SK-N-SH treated with all-trans-retinoic acid at 6 μM for 48 hours (cell line): Measurements from ENCODE around the gene GPRIN3.
"Not testable (repeated sequence)": the region's sequence is repeated elsewhere in the genome, so short reads cannot be mapped to it uniquely, and the experiment has no call there.

Source experiments
- ATAC-seq: fragments of 200-7000 bp; cut with Tn5 transposase; 3 replicates; pipeline ENCODE4 v1.9.1; 2020; ENCODE audit warnings: mild to moderate bottlenecking, moderate library complexity
- ARNTL ChIP-seq: fragments of 450-650 bp; formaldehyde crosslinking; IDR thresholded peaks from 2 replicates; pipeline ENCODE4 v1.5.0; 2020; ENCODE audit warnings: low read depth, mild to moderate bottlenecking, moderate library complexity, borderline replicate concordance
- BACH2 ChIP-seq: fragments of 250-450 bp; sonication (Bioruptor Pico); IDR thresholded peaks from 2 replicates; pipeline ENCODE4 v1.9.0; 2021; ENCODE audit warnings: mild to moderate bottlenecking, borderline replicate concordance
- CSDC2 ChIP-seq: fragments of 250-450 bp; sonication (Bioruptor Pico); IDR thresholded peaks from 2 replicates; pipeline ENCODE4 v1.5.0; 2020; ENCODE audit warnings: mild to moderate bottlenecking, moderate library complexity
- ESRRG ChIP-seq: fragments of 250-450 bp; sonication (Bioruptor Pico); IDR thresholded peaks from 2 replicates; pipeline ENCODE4 v1.6.1; 2021; ENCODE audit warnings: mild to moderate bottlenecking
- GLIS3 ChIP-seq: fragments of 250-450 bp; sonication (Bioruptor Pico); IDR thresholded peaks from 2 replicates; pipeline ENCODE4 v1.5.0; 2020; ENCODE audit warnings: mild to moderate bottlenecking, moderate library complexity
- ISL1 ChIP-seq: fragments of 250-450 bp; sonication (Bioruptor Pico); IDR thresholded peaks from 2 replicates; pipeline ENCODE4 v2.1.2; 2022; ENCODE audit warnings: mild to moderate bottlenecking, moderate library complexity
- OSR1 ChIP-seq: fragments of 250-450 bp; sonication (Bioruptor Pico); IDR thresholded peaks from 2 replicates; pipeline ENCODE4 v1.8.0; 2022; ENCODE audit warnings: moderate library complexity, mild to moderate bottlenecking, inconsistent platforms
- PATZ1 ChIP-seq: fragments of 250-450 bp; sonication (Bioruptor Pico); IDR thresholded peaks from 2 replicates; pipeline ENCODE4 v1.8.0; 2020; ENCODE audit warnings: mild to moderate bottlenecking, moderate library complexity, borderline replicate concordance
- PPARA ChIP-seq: fragments of 250-450 bp; sonication (Bioruptor Pico); IDR thresholded peaks from 2 replicates; pipeline ENCODE4 v1.5.0; 2020; ENCODE audit warnings: mild to moderate bottlenecking, borderline replicate concordance
- RARB ChIP-seq: fragments of 250-450 bp; sonication (Bioruptor Pico); IDR thresholded peaks from 2 replicates; pipeline ENCODE4 v1.8.0; 2021; ENCODE audit warnings: mild to moderate bottlenecking, moderate library complexity
- SNAI2 ChIP-seq: fragments of 250-450 bp; sonication (Bioruptor Pico); IDR thresholded peaks from 2 replicates; pipeline ENCODE4 v1.5.0; 2020; ENCODE audit warnings: mild to moderate bottlenecking, moderate library complexity
- TOX ChIP-seq: fragments of 250-450 bp; sonication (Bioruptor Pico); IDR thresholded peaks from 2 replicates; pipeline ENCODE4 v1.8.0; 2021; ENCODE audit warnings: mild to moderate bottlenecking, moderate library complexity, borderline replicate concordance
- ZC3H10 ChIP-seq: fragments of 250-450 bp; sonication (Bioruptor Pico); IDR thresholded peaks from 2 replicates; pipeline ENCODE4 v1.5.1; 2021; ENCODE audit warnings: mild to moderate bottlenecking, moderate library complexity
- ZFP3 ChIP-seq: fragments of 250-450 bp; sonication (Bioruptor Pico); IDR thresholded peaks from 2 replicates; pipeline ENCODE4 v1.5.0; 2020; ENCODE audit warnings: mild to moderate bottlenecking, moderate library complexity
- ZFP30 ChIP-seq: fragments of 450-650 bp; formaldehyde crosslinking; IDR thresholded peaks from 2 replicates; pipeline ENCODE4 v1.5.0; 2022; ENCODE audit warnings: mild to moderate bottlenecking, moderate library complexity
- ZNF565 ChIP-seq: fragments of 450-650 bp; formaldehyde crosslinking; conservative IDR thresholded peaks from 2 replicates; pipeline ENCODE4 v1.5.0; 2020; ENCODE audit warnings: low read depth, mild to moderate bottlenecking, moderate library complexity
- ZNF8 ChIP-seq: fragments of 450-650 bp; formaldehyde crosslinking; IDR thresholded peaks from 2 replicates; pipeline ENCODE4 v1.5.0; 2020; ENCODE audit warnings: mild to moderate bottlenecking, moderate library complexity
- TF ChIP-seq, protein P1 (sequence below): fragments of 250-450 bp; sonication (Bioruptor Pico); IDR thresholded peaks from 2 replicates; pipeline ENCODE4 v1.5.1; 2020; ENCODE audit warnings: low read depth, mild to moderate bottlenecking, moderate library complexity
- TF ChIP-seq, protein P2 (sequence below): fragments of 250-450 bp; sonication (Bioruptor Pico); IDR thresholded peaks from 2 replicates; pipeline ENCODE4 v1.8.0; 2021; ENCODE audit warnings: low read depth, mild to moderate bottlenecking, moderate library complexity, borderline replicate concordance
- TF ChIP-seq, protein P3 (sequence below): fragments of 250-450 bp; sonication (Bioruptor Pico); IDR thresholded peaks from 2 replicates; pipeline ENCODE4 v1.5.0; 2020; ENCODE audit warnings: mild to moderate bottlenecking, moderate library complexity
- TF ChIP-seq, protein P4 (sequence below): fragments of 250-450 bp; sonication (Bioruptor Pico); IDR thresholded peaks from 2 replicates; pipeline ENCODE4 v1.5.1; 2021; ENCODE audit warnings: mild to moderate bottlenecking, moderate library complexity

The GPRIN3 gene

DNA sequence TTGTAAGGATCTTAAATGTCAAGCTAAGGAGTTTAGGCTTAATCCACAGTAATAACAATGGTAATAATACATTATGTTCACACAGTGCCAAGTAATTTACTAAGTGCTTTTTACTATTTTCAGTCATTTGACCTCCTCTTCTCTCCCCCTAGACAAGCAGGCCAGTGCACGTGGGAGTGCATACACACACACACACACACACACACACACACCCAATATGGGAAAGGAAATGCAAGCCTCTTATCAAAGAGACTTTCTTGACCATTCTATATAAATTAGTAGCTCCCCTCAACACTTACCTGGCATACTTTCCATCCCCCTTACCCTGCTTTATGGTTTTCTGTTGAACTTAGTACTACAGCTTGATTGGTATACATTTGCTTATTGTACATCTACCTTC, 3.8 kb upstream of the GPRIN3 start:
- no peak for ATAC-seq
- no peak for TF ChIP-seq ZFP3
- TF ChIP-seq PPARA (CRISPR knock-in tag) = no peak
- no peak for TF ChIP-seq OSR1 (CRISPR knock-in tag)
- TF ChIP-seq SNAI2 (CRISPR knock-in tag) = no peak
- TF ChIP-seq PATZ1 (CRISPR knock-in tag) = no peak
- no peak for TF ChIP-seq ZNF8 (CRISPR knock-in tag)
- TF ChIP-seq TOX (CRISPR knock-in tag) = no peak
- no peak for TF ChIP-seq GLIS3 (CRISPR knock-in tag)

GRCh38 chr4:89309154-89309553, 1.6 kb upstream of the GPRIN3 start:
- ATAC-seq = not testable (repeated sequence)

DNA sequence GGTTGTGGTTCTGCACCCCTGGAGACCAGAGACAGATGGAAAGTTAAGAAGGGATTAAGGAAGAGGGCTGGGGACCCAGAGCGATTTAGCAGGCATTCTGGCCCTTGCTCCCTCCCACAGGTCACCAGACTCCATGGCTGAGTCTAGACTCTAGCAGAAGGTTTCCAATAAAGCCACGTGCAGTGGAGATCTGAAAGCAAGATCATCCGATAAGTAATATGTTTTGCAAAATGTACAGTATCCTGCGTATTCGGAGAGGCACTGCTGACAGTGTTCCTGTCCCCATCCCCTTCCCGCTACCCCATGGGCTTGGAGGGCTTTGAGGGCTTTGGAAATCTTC, 531 bp upstream of the GPRIN3 start:
- peak; percentile 64 for ATAC-seq

DNA sequence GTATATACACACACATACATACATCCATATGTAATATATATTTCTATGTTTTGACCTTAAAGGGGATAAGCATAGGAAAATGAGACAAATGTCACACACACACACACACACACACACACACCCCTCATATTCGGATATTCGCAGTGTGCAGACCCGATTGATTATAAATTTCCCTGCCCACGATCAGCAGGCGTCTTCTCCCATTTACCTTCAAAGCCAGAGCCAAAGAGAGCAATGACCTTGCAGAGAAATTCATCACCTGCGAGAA, 488 bp downstream of the GPRIN3 start:
- no peak for ATAC-seq
- TF ChIP-seq, protein P1, sequence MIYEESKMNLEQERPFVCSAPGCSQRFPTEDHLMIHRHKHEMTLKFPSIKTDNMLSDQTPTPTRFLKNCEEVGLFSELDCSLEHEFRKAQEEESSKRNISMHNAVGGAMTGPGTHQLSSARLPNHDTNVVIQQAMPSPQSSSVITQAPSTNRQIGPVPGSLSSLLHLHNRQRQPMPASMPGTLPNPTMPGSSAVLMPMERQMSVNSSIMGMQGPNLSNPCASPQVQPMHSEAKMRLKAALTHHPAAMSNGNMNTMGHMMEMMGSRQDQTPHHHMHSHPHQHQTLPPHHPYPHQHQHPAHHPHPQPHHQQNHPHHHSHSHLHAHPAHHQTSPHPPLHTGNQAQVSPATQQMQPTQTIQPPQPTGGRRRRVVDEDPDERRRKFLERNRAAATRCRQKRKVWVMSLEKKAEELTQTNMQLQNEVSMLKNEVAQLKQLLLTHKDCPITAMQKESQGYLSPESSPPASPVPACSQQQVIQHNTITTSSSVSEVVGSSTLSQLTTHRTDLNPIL (CRISPR knock-in tag) = no peak
- no peak for TF ChIP-seq ESRRG (CRISPR knock-in tag)
- TF ChIP-seq ZNF565 (CRISPR knock-in tag) = no peak
- TF ChIP-seq ARNTL (CRISPR knock-in tag) = no peak
- TF ChIP-seq GLIS3 (CRISPR knock-in tag) = no peak
- no peak for TF ChIP-seq BACH2
- no peak for TF ChIP-seq OSR1 (CRISPR knock-in tag)
- no peak for TF ChIP-seq SNAI2 (CRISPR knock-in tag)
- TF ChIP-seq, protein P2, sequence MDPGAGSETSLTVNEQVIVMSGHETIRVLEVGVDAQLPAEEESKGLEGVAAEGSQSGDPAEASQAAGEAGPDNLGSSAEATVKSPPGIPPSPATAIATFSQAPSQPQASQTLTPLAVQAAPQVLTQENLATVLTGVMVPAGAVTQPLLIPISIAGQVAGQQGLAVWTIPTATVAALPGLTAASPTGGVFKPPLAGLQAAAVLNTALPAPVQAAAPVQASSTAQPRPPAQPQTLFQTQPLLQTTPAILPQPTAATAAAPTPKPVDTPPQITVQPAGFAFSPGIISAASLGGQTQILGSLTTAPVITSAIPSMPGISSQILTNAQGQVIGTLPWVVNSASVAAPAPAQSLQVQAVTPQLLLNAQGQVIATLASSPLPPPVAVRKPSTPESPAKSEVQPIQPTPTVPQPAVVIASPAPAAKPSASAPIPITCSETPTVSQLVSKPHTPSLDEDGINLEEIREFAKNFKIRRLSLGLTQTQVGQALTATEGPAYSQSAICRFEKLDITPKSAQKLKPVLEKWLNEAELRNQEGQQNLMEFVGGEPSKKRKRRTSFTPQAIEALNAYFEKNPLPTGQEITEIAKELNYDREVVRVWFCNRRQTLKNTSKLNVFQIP (CRISPR knock-in tag) = no peak
- TF ChIP-seq, protein P3, sequence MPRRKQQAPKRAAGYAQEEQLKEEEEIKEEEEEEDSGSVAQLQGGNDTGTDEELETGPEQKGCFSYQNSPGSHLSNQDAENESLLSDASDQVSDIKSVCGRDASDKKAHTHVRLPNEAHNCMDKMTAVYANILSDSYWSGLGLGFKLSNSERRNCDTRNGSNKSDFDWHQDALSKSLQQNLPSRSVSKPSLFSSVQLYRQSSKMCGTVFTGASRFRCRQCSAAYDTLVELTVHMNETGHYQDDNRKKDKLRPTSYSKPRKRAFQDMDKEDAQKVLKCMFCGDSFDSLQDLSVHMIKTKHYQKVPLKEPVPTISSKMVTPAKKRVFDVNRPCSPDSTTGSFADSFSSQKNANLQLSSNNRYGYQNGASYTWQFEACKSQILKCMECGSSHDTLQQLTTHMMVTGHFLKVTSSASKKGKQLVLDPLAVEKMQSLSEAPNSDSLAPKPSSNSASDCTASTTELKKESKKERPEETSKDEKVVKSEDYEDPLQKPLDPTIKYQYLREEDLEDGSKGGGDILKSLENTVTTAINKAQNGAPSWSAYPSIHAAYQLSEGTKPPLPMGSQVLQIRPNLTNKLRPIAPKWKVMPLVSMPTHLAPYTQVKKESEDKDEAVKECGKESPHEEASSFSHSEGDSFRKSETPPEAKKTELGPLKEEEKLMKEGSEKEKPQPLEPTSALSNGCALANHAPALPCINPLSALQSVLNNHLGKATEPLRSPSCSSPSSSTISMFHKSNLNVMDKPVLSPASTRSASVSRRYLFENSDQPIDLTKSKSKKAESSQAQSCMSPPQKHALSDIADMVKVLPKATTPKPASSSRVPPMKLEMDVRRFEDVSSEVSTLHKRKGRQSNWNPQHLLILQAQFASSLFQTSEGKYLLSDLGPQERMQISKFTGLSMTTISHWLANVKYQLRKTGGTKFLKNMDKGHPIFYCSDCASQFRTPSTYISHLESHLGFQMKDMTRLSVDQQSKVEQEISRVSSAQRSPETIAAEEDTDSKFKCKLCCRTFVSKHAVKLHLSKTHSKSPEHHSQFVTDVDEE = no peak
- no peak for TF ChIP-seq PATZ1 (CRISPR knock-in tag)
- no peak for TF ChIP-seq RARB (CRISPR knock-in tag)
- TF ChIP-seq CSDC2 (CRISPR knock-in tag) = no peak

More for the DNA sequence above, 531 bp upstream of the GPRIN3 start:
- TF ChIP-seq SNAI2 (CRISPR knock-in tag) (no peak), ZNF8 (CRISPR knock-in tag) (no peak), ARNTL (CRISPR knock-in tag) (no peak), ZFP30 (CRISPR knock-in tag) (no peak), RARB (CRISPR knock-in tag) (no peak), ZC3H10 (CRISPR knock-in tag) (no peak), GLIS3 (CRISPR knock-in tag) (no peak), ZNF565 (CRISPR knock-in tag) (no peak), CSDC2 (CRISPR knock-in tag) (no peak), ISL1 (CRISPR knock-in tag) (no peak), ZFP3 (no peak), BACH2 (no peak), OSR1 (CRISPR knock-in tag) (no peak)
- TF ChIP-seq, protein P4, sequence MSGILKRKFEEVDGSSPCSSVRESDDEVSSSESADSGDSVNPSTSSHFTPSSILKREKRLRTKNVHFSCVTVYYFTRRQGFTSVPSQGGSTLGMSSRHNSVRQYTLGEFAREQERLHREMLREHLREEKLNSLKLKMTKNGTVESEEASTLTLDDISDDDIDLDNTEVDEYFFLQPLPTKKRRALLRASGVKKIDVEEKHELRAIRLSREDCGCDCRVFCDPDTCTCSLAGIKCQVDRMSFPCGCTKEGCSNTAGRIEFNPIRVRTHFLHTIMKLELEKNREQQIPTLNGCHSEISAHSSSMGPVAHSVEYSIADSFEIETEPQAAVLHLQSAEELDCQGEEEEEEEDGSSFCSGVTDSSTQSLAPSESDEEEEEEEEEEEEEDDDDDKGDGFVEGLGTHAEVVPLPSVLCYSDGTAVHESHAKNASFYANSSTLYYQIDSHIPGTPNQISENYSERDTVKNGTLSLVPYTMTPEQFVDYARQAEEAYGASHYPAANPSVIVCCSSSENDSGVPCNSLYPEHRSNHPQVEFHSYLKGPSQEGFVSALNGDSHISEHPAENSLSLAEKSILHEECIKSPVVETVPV (CRISPR knock-in tag) = no peak
- TF ChIP-seq, protein P3 = no peak
- TF ChIP-seq, all 23 proteins: peak for 0
